SK-N-SH (cell line): ENCODE measurements around the gene SLC25A29.

Experiments used
- CHD2 ChIP-seq: fragments of 150-350 bp; IDR thresholded peaks from 2 replicates; pipeline ENCODE4 v1.6.1; 2018; ENCODE audit warnings: low read length; ENCODE audit not compliant: partially characterized antibody
- EP300 ChIP-seq, 2 experiments: IDR thresholded peaks; 2 replicates each; pipeline versions ENCODE4 v1.4.0 to v1.6.1; 2012; ENCODE audit warnings: borderline replicate concordance in 1 of 2, low read depth in 1 of 2, low read length in 1 of 2
- EZH2phosphoT487 ChIP-seq: fragments of 200-600 bp; sonication (generic); IDR thresholded peaks from 2 replicates; pipeline ENCODE4 v1.6.1; 2017; ENCODE audit warnings: low read depth, mixed run types, mild to moderate bottlenecking, antibody characterized with exemption, moderate library complexity, borderline replicate concordance
- GATA2 ChIP-seq: sonication (generic); formaldehyde crosslinking; IDR thresholded peaks from 2 replicates; pipeline ENCODE4 v1.5.0; 2020; ENCODE audit warnings: mild to moderate bottlenecking, missing genetic modification reagents
- POLR2AphosphoS5 ChIP-seq: IDR thresholded peaks from 2 replicates; pipeline ENCODE4 v1.6.1; 2012; ENCODE audit warnings: low read depth, low read length
- RAD21 ChIP-seq: IDR thresholded peaks from 2 replicates; pipeline ENCODE4 v1.6.1; 2012; ENCODE audit warnings: mild to moderate bottlenecking, low read length
- RCOR1 ChIP-seq: fragments of 150-350 bp; IDR thresholded peaks from 2 replicates; pipeline ENCODE4 v1.6.1; 2017; ENCODE audit warnings: antibody characterized with exemption, low read length
- TAF1 ChIP-seq: IDR thresholded peaks from 2 replicates; pipeline ENCODE4 v1.6.1; 2012; ENCODE audit warnings: low read depth, mild to moderate bottlenecking, low read length, moderate library complexity, borderline replicate concordance
- TCF12 ChIP-seq: IDR thresholded peaks from 2 replicates; pipeline ENCODE4 v1.4.0; 2012
- TEAD4 ChIP-seq: IDR thresholded peaks from 2 replicates; pipeline ENCODE4 v1.4.0; 2012; ENCODE audit warnings: mild to moderate bottlenecking, borderline replicate concordance; ENCODE audit not compliant: insufficient read depth
- YY1 ChIP-seq: IDR thresholded peaks from 2 replicates; pipeline ENCODE4 v1.4.0; 2012; ENCODE audit warnings: low read depth, mild to moderate bottlenecking
- TF ChIP-seq, protein P1 (sequence below): fragments of 200-600 bp; sonication (generic); IDR thresholded peaks from 2 replicates; pipeline ENCODE4 v1.6.1; 2017; ENCODE audit warnings: antibody characterized with exemption, mild to moderate bottlenecking, moderate library complexity
- TF ChIP-seq, protein P2 (sequence below): IDR thresholded peaks from 2 replicates; pipeline ENCODE4; 2012

DNA sequence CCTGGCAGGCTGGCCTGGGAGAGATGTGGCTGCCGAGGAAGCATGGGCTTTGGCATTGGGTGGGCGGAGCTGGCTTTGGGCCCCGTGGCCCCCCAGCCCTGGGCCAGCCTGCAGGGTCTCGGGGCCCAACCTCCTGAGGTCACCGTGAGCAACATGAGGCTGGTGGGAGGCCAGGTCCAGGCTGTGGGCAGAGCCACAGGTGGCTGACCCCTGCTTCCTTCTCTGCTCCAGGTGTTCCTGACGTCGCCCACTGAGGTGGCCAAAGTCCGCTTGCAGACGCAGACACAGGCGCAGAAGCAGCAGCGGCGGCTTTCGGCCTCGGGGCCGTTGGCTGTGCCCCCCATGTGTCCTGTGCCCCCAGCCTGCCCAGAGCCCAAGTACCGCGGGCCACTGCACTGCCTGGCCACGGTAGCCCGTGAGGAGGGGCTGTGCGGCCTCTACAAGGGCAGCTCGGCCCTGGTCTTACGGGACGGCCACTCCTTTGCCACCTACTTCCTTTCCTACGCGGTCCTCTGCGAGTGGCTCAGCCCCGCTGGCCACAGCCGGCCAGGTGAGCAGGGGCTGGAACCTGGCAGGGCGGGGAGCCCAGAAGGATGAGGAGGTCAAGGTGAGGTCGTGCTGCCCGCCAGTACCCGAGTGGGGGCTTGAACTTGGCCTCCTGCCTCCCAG, 22.4 kb upstream of the SLC25A29 start:
- TF ChIP-seq, protein P1, sequence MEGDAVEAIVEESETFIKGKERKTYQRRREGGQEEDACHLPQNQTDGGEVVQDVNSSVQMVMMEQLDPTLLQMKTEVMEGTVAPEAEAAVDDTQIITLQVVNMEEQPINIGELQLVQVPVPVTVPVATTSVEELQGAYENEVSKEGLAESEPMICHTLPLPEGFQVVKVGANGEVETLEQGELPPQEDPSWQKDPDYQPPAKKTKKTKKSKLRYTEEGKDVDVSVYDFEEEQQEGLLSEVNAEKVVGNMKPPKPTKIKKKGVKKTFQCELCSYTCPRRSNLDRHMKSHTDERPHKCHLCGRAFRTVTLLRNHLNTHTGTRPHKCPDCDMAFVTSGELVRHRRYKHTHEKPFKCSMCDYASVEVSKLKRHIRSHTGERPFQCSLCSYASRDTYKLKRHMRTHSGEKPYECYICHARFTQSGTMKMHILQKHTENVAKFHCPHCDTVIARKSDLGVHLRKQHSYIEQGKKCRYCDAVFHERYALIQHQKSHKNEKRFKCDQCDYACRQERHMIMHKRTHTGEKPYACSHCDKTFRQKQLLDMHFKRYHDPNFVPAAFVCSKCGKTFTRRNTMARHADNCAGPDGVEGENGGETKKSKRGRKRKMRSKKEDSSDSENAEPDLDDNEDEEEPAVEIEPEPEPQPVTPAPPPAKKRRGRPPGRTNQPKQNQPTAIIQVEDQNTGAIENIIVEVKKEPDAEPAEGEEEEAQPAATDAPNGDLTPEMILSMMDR: no peak
- TF ChIP-seq POLR2AphosphoS5: no peak
- TF ChIP-seq CHD2: no peak
- TF ChIP-seq, protein P2, sequence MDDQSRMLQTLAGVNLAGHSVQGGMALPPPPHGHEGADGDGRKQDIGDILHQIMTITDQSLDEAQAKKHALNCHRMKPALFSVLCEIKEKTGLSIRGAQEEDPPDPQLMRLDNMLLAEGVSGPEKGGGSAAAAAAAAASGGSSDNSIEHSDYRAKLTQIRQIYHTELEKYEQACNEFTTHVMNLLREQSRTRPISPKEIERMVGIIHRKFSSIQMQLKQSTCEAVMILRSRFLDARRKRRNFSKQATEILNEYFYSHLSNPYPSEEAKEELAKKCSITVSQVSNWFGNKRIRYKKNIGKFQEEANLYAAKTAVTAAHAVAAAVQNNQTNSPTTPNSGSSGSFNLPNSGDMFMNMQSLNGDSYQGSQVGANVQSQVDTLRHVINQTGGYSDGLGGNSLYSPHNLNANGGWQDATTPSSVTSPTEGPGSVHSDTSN: no peak
- no peak for TF ChIP-seq TCF12
- TF ChIP-seq GATA2: no peak
- TF ChIP-seq EZH2phosphoT487: no peak
- TF ChIP-seq TEAD4: no peak
- TF ChIP-seq RAD21: no peak
- TF ChIP-seq EP300 (IDR thresholded peaks at IDR 0.05; ENCODE audit: borderline replicate concordance in 1 of 2, low read depth in 1 of 2, low read length in 1 of 2): no peak
- TF ChIP-seq TAF1: no peak
- TF ChIP-seq YY1: no peak
- no peak for TF ChIP-seq RCOR1
